ENCODE data around the gene MARS1. TPM values are rescaled to one million over a fixed set of nuclear protein-coding genes. Genes with fewer than 3 reads are reported as not detected.

MARS1 gene
- polyA plus RNA-seq, 6 donors from 2014 or later: 53.1 to 78.7 (median 63.0) TPM

DNA sequence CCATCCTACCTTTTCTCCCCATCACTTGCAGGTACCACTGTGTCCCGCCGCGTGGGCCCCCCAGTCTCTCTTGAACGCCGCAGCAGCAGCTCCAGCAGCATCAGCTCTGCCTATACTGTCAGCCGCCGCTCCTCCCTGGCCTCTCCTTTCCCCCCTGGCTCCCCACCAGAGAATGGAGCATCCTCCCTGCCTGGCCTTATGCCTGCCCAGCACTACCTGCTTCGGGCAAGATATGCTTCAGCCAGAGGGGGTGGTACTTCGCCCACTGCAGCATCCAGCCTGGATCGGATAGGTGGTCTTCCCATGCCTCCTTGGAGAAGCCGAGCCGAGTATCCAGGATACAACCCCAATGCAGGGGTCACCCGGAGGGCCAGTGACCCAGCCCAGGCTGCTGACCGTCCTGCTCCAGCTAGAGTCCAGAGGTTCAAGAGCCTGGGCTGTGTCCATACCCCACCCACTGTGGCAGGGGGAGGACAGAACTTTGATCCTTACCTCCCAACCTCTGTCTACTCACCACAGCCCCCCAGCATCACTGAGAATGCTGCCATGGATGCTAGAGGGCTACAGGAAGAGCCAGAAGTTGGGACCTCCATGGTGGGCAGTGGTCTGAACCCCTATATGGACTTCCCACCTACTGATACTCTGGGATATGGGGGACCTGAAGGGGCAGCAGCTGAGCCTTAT, 17.4 kb upstream of the MARS1 start:
- Mint-ChIP-seq H3K36me3 (peaks cover 11 to 37% of the 10 kb centered on the region in 2 donors), H3K27ac (peak overlapping the region in 1 of 6 donors; percentile 70), H3K4me3 (no peak overlapping the region), H3K4me1 (peaks cover 46 to 65% (median 60%) of the 10 kb centered on the region in 3 donors), H3K9me3 (no peaks in the 10 kb centered on the region), H3K27me3 (no peaks in the 10 kb centered on the region)
- ATAC-seq (ENCODE audit: low read depth in 2 of 2): no peak
- no peak for DNase-seq

DNA sequence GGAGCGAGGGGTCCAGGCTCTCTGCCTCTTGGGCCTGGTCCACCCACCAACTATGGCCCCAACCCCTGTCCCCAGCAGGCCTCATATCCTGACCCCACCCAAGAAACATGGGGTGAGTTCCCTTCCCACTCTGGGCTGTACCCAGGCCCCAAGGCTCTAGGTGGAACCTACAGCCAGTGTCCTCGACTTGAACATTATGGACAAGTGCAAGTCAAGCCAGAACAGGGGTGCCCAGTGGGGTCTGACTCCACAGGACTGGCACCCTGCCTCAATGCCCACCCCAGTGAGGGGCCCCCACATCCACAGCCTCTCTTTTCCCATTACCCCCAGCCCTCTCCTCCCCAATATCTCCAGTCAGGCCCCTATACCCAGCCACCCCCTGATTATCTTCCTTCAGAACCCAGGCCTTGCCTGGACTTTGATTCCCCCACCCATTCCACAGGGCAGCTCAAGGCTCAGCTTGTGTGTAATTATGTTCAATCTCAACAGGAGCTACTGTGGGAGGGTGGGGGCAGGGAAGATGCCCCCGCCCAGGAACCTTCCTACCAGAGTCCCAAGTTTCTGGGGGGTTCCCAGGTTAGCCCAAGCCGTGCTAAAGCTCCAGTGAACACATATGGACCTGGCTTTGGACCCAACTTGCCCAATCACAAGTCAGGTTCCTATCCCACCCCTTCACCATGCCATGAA, 16.8 kb upstream of the MARS1 start:
- Mint-ChIP-seq H3K36me3 (peaks cover 11 to 37% of the 10 kb centered on the region in 2 donors), H3K9me3 (no peaks in the 10 kb centered on the region), H3K4me1 (peaks cover 42 to 63% (median 57%) of the 10 kb centered on the region in 3 donors), H3K4me3 (peak overlapping the region in 1 of 8 donors; percentile 44), H3K27ac (peak overlapping the region in 3 of 6 donors; percentile 65 to 91 (median 70)), H3K27me3 (no peaks in the 10 kb centered on the region)
- DNase-seq (no peak), ATAC-seq (ENCODE audit: low read depth in 2 of 2) (no peak)

DNA sequence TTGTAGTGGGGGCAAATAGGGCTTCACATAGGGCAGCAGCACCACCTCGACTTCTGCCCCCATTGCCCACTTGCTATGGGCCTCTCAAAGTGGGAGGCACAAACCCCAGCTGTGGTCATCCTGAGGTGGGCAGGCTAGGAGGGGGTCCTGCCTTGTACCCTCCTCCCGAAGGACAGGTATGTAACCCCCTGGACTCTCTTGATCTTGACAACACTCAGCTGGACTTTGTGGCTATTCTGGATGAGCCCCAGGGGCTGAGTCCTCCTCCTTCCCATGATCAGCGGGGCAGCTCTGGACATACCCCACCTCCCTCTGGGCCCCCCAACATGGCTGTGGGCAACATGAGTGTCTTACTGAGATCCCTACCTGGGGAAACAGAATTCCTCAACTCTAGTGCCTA, 16.2 kb upstream of the MARS1 start:
- peaks cover 11 to 37% of the 10 kb centered on the region in 2 donors for H3K36me3 Mint-ChIP-seq
- peak overlapping the region in 4 of 6 donors; percentile 44 to 77 (median 58) for H3K27ac Mint-ChIP-seq
- no peaks in the 10 kb centered on the region for H3K9me3 Mint-ChIP-seq
- DNase-seq: no peak
- peaks cover 48 to 68% (median 62%) of the 10 kb centered on the region in 3 donors for H3K4me1 Mint-ChIP-seq
- H3K4me3 Mint-ChIP-seq: peak overlapping the region in 1 of 8 donors; percentile 18
- no peak for ATAC-seq (ENCODE audit: low read depth in 2 of 2)
- no peaks in the 10 kb centered on the region for H3K27me3 Mint-ChIP-seq

DNA sequence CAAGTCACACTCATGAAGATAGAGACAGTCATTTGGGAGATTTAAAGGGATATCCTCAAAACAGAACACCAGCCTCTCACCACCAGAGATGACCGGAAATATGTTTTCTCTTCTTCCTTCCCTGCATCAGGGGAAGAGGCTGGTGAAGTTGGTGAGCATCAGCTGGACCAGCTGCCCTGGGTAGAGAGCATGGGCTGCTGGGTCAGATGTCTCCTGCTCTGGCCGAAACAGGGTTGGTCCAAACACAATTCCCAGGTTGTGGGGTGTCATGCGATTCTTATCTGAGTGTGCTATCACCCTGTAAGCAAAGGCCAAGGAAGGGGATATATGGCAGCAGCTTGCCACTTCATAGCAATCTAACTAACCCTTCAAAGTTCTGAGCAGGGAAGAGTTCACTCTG, 15.5 kb upstream of the MARS1 start:
- peak overlapping the region in 1 of 8 donors; percentile 18 for H3K4me3 Mint-ChIP-seq

DNA sequence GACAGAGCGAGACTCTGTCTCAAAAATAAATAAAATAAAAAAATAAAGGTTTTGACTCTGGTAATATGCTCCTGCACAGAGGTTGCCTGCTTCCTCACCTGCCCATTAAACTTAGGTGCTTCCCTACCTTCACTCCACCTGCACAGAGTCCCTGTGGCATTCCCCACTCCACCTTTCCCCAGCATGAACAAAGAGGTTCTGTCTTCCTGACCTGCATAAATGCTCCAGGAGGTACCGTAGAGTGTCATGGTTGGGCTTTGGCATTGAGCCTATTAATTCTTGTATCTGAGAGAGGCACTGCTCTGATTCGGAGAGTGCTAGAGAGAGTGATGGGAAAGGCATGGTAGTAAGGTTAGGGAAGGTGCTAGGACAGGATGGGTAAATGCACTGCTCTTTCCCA, 14.5 kb upstream of the MARS1 start:
- Mint-ChIP-seq H3K4me3 (peak overlapping the region in 3 of 8 donors; percentile 16 to 84 (median 60)), H3K27me3 (no peaks in the 10 kb centered on the region), H3K36me3 (peaks cover 7 to 24% of the 10 kb centered on the region in 2 donors), H3K27ac (peak overlapping the region in 5 of 6 donors; percentile 43 to 92 (median 78)), H3K4me1 (peaks cover 57 to 71% (median 65%) of the 10 kb centered on the region in 3 donors), H3K9me3 (no peaks in the 10 kb centered on the region)
- DNase-seq: no peak
- ATAC-seq (ENCODE audit: low read depth in 2 of 2): no peak

More for the DNA sequence above, 15.5 kb upstream of the MARS1 start:
- DNase-seq (no peak), ATAC-seq (ENCODE audit: low read depth in 2 of 2) (no peak)
- H3K36me3 Mint-ChIP-seq: peaks cover 7 to 34% of the 10 kb centered on the region in 2 donors
- H3K9me3 Mint-ChIP-seq: no peaks in the 10 kb centered on the region
- H3K27ac Mint-ChIP-seq: peak overlapping the region in 4 of 6 donors; percentile 52 to 82 (median 63)
- peaks cover 55 to 72% (median 64%) of the 10 kb centered on the region in 3 donors for H3K4me1 Mint-ChIP-seq
- no peaks in the 10 kb centered on the region for H3K27me3 Mint-ChIP-seq

DNA sequence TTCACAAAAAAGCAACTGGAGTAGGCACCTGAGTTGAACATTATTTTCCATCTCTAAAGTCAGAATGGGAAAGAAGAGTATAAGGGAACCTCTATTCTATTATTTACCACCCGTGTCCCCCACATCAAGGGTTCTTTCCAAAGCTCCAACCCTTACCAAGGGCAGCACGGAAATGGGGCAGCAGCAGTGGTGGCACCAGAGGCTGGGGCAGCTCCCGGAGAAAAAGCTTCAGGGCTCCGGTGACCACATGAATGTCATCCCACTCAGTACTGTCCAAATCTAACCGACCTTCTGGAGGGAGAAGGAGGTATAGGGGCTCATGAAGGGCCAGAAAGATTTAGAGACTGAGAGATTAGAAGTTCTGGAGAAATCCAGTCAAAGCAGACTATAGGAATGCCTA, 14.0 kb upstream of the MARS1 start:
- peak overlapping the region in 3 of 6 donors; percentile 43 to 78 (median 78) for H3K27ac Mint-ChIP-seq
- H3K4me3 Mint-ChIP-seq: peak overlapping the region in 5 of 8 donors; percentile 16 to 84 (median 60)
- no peaks in the 10 kb centered on the region for H3K9me3 Mint-ChIP-seq
- ATAC-seq (ENCODE audit: low read depth in 2 of 2) (no peak), DNase-seq (no peak)
- peaks cover 7 to 21% of the 10 kb centered on the region in 2 donors for H3K36me3 Mint-ChIP-seq
- no peaks in the 10 kb centered on the region for H3K27me3 Mint-ChIP-seq
- H3K4me1 Mint-ChIP-seq: peaks cover 61 to 76% (median 68%) of the 10 kb centered on the region in 3 donors

DNA sequence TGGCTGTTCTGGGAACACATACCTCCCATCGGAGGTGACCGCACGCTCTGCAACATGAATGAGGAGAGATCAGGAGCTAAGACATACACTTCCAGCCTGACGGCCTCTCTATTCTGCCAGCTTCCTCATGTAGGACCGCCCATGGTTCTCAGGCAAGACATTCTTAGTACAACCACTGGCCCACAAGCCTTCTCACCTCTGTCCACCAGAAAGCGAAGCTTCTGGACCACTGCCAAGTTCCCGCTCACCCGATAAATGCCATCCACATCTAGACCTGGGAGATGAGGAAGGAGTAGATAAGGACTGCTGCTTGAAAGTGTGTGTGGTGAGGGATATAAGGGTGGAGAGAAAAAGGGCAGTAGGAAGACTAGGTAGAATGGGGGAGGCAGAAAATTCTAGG, 13.4 kb upstream of the MARS1 start:
- no peak for DNase-seq
- Mint-ChIP-seq H3K36me3 (peaks cover 7 to 21% of the 10 kb centered on the region in 2 donors), H3K9me3 (no peaks in the 10 kb centered on the region), H3K27me3 (no peaks in the 10 kb centered on the region), H3K4me3 (peak overlapping the region; percentile 53 to 84 (median 69)), H3K4me1 (peaks cover 65 to 80% (median 73%) of the 10 kb centered on the region in 3 donors), H3K27ac (peak overlapping the region; percentile 63 to 87 (median 76))
- ATAC-seq (ENCODE audit: low read depth in 2 of 2): no peak

DNA sequence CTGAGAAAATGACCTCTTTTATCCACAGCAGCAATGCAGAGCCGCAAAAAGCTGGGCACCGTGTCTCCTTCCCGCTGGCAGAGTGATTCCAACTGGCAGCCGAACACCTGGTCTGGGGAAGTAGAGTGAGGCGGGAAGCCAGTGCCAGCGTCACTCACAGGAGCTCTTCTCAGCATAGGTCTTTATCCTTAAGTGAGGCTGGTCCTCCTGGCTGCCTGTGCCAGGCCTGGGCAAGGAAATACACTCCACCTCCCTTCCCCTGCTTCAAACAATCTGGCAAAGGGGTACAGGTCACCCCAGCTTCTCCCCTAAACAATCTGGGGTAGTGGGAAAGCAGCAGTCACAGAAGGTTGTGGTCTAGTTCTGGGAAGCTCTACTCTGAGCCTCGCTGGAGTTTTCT, 13.0 kb upstream of the MARS1 start:
- no peaks in the 10 kb centered on the region for H3K27me3 Mint-ChIP-seq
- H3K36me3 Mint-ChIP-seq: peaks cover 7 to 21% of the 10 kb centered on the region in 2 donors
- peak overlapping the region; percentile 53 to 84 (median 69) for H3K4me3 Mint-ChIP-seq
- no peaks in the 10 kb centered on the region for H3K9me3 Mint-ChIP-seq
- H3K27ac Mint-ChIP-seq: peak overlapping the region; percentile 63 to 87 (median 76)
- no peak for ATAC-seq (ENCODE audit: low read depth in 2 of 2)
- peaks cover 70 to 80% (median 78%) of the 10 kb centered on the region in 3 donors for H3K4me1 Mint-ChIP-seq
- DNase-seq: no peak

DNA sequence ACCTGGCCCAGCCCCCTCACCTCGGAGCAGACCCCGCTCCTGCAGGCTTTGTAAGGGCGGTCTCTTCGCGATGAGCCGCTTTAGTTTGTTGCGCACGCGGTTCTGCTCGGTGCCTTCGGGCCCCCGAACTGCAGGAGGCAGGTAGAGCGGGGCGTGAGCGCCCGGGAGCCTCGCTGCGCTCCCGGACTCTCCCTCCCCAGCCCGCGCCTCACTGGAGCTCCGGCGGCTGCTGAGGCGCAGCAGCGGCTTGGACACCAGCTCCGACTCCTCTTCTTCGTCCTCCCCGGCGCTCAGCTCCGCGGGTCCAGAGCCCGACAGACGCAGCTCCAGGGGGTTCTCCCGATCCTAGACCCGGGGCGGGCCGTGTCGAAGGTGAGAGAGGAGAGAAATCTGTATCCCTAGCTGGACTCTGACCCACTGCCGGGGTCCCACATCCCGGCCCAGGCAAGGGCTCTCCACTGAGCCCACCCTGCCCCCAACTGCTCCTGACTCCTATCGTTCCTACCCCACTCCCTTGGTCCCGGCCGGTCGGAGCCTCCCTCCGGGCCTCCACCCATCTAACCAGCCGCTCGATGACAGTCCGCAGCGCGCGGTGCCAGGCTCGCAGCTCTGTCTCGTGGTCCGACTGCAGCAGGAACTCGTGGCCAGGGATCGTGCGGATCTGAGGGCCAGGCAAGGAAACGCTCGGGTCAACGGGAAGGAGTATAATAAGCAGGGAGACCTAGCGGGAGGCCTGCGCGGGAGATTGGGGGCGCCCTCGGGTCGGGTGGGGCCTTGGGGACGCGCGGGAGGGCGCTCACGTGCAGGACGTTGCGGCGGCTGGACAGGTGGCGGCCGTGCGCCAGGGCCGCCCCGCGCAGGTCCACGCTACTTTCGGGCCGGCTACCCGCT, 12.4 kb upstream of the MARS1 start:
- Mint-ChIP-seq H3K27me3 (no peaks in the 10 kb centered on the region), H3K27ac (peak overlapping the region in 4 of 6 donors; percentile 80 to 99 (median 98)), H3K4me3 (peak overlapping the region; percentile 79 to 100 (median 98)), H3K9me3 (no peaks in the 10 kb centered on the region), H3K4me1 (peaks cover 74 to 84% (median 83%) of the 10 kb centered on the region in 3 donors), H3K36me3 (peaks cover 7 to 21% of the 10 kb centered on the region in 2 donors)
- DNase-seq (no peak), ATAC-seq (ENCODE audit: low read depth in 2 of 2) (no peak)

DNA sequence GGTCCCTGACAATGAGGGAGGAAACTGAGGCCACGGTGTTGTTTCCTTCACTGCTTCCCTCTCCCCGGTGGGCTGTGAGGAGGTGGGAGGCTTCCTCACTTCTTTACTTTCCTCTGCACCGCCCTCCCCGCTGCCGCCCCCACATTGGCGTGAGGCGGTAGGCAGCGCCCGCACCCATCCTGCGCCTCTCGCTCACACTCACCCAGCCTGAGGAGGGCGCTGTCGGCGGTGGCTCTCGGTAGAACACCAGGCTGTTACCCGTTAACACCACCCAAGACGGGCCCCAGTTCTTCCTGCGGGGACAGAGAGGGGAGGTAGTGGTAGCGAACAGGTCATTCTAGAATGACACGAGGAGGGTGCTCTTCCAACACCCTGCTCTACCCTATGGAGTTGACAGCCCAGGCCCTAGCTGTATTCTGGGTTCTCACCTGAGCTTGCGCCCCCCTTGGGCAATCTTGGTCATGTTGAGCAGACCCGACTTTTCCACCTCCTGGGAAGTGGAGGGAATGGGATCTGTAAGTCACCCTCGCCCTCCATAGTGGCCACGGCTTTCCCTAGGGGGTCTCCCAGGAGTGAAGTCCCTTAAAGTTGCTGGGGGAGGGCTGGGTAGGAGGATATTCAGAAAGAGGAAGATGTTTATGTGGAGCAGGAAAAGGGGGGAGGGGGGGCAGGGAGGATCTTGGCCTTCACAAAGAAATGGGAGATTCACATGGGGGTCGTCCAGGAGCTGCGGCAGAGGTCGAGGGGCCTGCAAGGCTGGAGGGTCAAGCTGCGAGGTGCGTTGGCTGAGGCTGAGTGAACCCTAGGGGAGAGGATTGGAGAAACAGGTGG, 11.5 kb upstream of the MARS1 start:
- Mint-ChIP-seq H3K27me3 (no peaks in the 10 kb centered on the region), H3K27ac (peak overlapping the region; percentile 97 to 99 (median 99)), H3K4me3 (peak overlapping the region; percentile 86 to 100 (median 99)), H3K9me3 (no peaks in the 10 kb centered on the region), H3K4me1 (peaks cover 79 to 88% (median 85%) of the 10 kb centered on the region in 3 donors), H3K36me3 (peaks cover 7 to 21% of the 10 kb centered on the region in 2 donors)
- DNase-seq: peak; percentile 58
- ATAC-seq (ENCODE audit: low read depth in 2 of 2): peak; percentile 43 to 51

DNA sequence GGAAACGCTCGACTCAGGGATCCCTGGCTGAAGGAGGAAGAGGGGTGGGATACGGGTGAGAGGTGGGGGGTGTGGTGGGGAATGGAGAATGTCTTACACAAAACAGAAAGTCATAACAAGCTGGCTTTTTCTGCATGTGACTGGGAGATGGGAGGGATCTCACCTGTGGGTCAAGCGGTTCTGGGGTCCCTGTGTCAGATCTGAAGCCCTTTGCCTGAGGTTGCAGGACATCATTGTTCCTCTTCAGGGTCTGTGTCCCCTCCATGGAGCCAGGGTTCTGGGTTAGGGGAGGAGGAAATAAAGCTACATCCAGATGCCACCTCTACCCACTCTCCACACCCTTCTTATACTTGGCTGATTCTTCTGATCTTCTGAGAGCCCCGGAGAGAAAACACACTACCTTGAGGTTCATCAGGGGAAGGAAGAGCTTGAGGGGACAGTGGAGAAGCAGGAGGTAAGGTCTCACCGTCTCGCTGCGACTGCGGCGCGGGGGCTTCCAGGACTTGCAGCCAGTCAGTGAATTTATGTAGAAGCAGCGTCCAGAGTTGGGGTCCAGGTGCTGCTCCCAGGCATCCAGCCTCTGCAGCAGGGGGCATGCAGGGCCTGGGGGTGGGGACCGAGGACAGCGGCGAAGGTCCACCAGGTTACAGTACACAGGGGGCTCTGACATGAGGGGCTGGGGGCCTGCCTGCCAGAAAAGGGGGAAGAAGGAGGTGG, 10.7 kb upstream of the MARS1 start:
- Mint-ChIP-seq H3K27ac (peak overlapping the region; percentile 97 to 99 (median 99)), H3K36me3 (peaks cover 7 to 21% of the 10 kb centered on the region in 2 donors), H3K27me3 (no peaks in the 10 kb centered on the region), H3K4me3 (peak overlapping the region; percentile 86 to 100 (median 99)), H3K9me3 (no peaks in the 10 kb centered on the region), H3K4me1 (peaks cover 80 to 87% (median 83%) of the 10 kb centered on the region in 3 donors)
- no peak for ATAC-seq (ENCODE audit: low read depth in 2 of 2)
- peak; percentile 31 for DNase-seq
